ENCODE data around the gene DCLK3. TPM values are rescaled to one million over a fixed set of nuclear protein-coding genes. Genes with fewer than 3 reads are reported as not detected.

DCLK3 gene
- total RNA-seq, 1 donor: not detected

GRCh38 chr3:36713904-36714303 lies 50.4 kb downstream of the DCLK3 start:
- DNase-seq (ENCODE audit: low read depth in 2 of 3, low spot score in 2 of 3): no peak

GRCh38 chr3:36710606-36711005 lies 53.7 kb downstream of the DCLK3 start:
- no peak for DNase-seq (ENCODE audit: low read depth in 2 of 3, low spot score in 2 of 3)

- no peak for DNase-seq (ENCODE audit: low read depth in 2 of 3, low spot score in 2 of 3)
These were observed 54.5 kb downstream of the DCLK3 start for GRCh38 chr3:36709826-36710365.

GRCh38 chr3:36709281-36709680 lies 55.1 kb downstream of the DCLK3 start:
- no peak for DNase-seq (ENCODE audit: low read depth in 2 of 3, low spot score in 2 of 3)

GRCh38 chr3:36707623-36708409 lies 56.5 kb downstream of the DCLK3 start:
- peak in 2 of 3 donors; percentile 62 to 80 for DNase-seq (ENCODE audit: low read depth in 2 of 3, low spot score in 2 of 3)

GRCh38 chr3:36705015-36705414 lies 59.3 kb downstream of the DCLK3 start:
- no peak for DNase-seq (ENCODE audit: low read depth in 2 of 3, low spot score in 2 of 3)

- DNase-seq (ENCODE audit: low read depth in 2 of 3, low spot score in 2 of 3): no peak
These were observed 60.1 kb downstream of the DCLK3 start for GRCh38 chr3:36704280-36704679.

- no peak for DNase-seq (ENCODE audit: low read depth in 2 of 3, low spot score in 2 of 3)
These were observed 63.1 kb downstream of the DCLK3 start for GRCh38 chr3:36701249-36701572.

- peak in 2 of 3 donors; percentile 70 to 85 for DNase-seq (ENCODE audit: low read depth in 2 of 3, low spot score in 2 of 3)
These were observed 63.7 kb downstream of the DCLK3 start for GRCh38 chr3:36700537-36701248.

GRCh38 chr3:36698314-36698713 lies 66.0 kb downstream of the DCLK3 start:
- no peak for DNase-seq (ENCODE audit: low read depth in 2 of 3, low spot score in 2 of 3)

- no peak for DNase-seq (ENCODE audit: low read depth in 2 of 3, low spot score in 2 of 3)
These were observed 66.9 kb downstream of the DCLK3 start for GRCh38 chr3:36697229-36698001.

GRCh38 chr3:36696799-36697198 lies 67.6 kb downstream of the DCLK3 start:
- DNase-seq (ENCODE audit: low read depth in 2 of 3, low spot score in 2 of 3): no peak

GRCh38 chr3:36695769-36696137 lies 68.6 kb downstream of the DCLK3 start:
- no peak for DNase-seq (ENCODE audit: low read depth in 2 of 3, low spot score in 2 of 3)

- DNase-seq (ENCODE audit: low read depth in 2 of 3, low spot score in 2 of 3): no peak
These were observed 69.1 kb downstream of the DCLK3 start for GRCh38 chr3:36695113-36695768.

- no peak for DNase-seq (ENCODE audit: low read depth in 2 of 3, low spot score in 2 of 3)
These were observed 70.7 kb downstream of the DCLK3 start for GRCh38 chr3:36693670-36694069.

GRCh38 chr3:36689560-36689959 lies 74.8 kb downstream of the DCLK3 start:
- no peak for DNase-seq (ENCODE audit: low read depth in 2 of 3, low spot score in 2 of 3)

GRCh38 chr3:36688815-36689214 lies 75.5 kb downstream of the DCLK3 start:
- DNase-seq (ENCODE audit: low read depth in 2 of 3, low spot score in 2 of 3): no peak

- DNase-seq (ENCODE audit: low read depth in 2 of 3, low spot score in 2 of 3): no peak
These were observed 77.8 kb downstream of the DCLK3 start for GRCh38 chr3:36686516-36686915.

- DNase-seq (ENCODE audit: low read depth in 2 of 3, low spot score in 2 of 3): no peak
These were observed 82.5 kb downstream of the DCLK3 start for GRCh38 chr3:36681867-36682266.

- DNase-seq (ENCODE audit: low read depth in 2 of 3, low spot score in 2 of 3): no peak
These were observed 83.4 kb downstream of the DCLK3 start for GRCh38 chr3:36680952-36681351.

All from hematopoietic multipotent progenitor cell (in vitro differentiated cells).